GM23338 (cell line): Measurements from ENCODE around the gene TRIM36. TPM values are rescaled to one million over a fixed set of nuclear protein-coding genes. Genes with fewer than 3 reads are reported as not detected.

ENCODE experiments used
- ATAC-seq: fragments of 200-7000 bp; cut with Tn5 transposase; 3 replicates; pipeline ENCODE4 v1.9.1; 2020
- DNase-seq: peaks from one replicate; pipeline ENCODE4 v3.0.0-alpha.2; 2015; ENCODE audit warnings: low spot score
- H2AFZ ChIP-seq: fragments of 200-600 bp; sonication (generic); 2 replicates; pipeline ENCODE4 v1.8.0; 2016; ENCODE audit warnings: antibody characterized with exemption, mild to moderate bottlenecking, moderate library complexity
- H3F3A ChIP-seq: fragments of 200-600 bp; sonication (generic); replicated peaks from 2 replicates; pipeline ENCODE4 v1.8.0; 2017; ENCODE audit warnings: antibody characterized with exemption, mixed run types, low read depth
- H3K27ac ChIP-seq: fragments of 200-600 bp; sonication (generic); 2 replicates; pipeline ENCODE4 v1.6.1; 2016; ENCODE audit warnings: low read depth
- H3K27me3 ChIP-seq: fragments of 200-600 bp; sonication (generic); 2 replicates; pipeline ENCODE4 v1.8.0; 2016; ENCODE audit warnings: mild to moderate bottlenecking, mixed run types, moderate library complexity; ENCODE audit not compliant: insufficient read depth
- H3K36me3 ChIP-seq: fragments of 200-600 bp; sonication (generic); 2 replicates; pipeline ENCODE4 v1.8.0; 2016; ENCODE audit warnings: mild to moderate bottlenecking; ENCODE audit not compliant: insufficient read depth
- H3K4me1 ChIP-seq: fragments of 200-600 bp; sonication (generic); 2 replicates; pipeline ENCODE4 v1.8.0; 2016; ENCODE audit warnings: mild to moderate bottlenecking, moderate library complexity; ENCODE audit not compliant: insufficient read depth
- H3K4me2 ChIP-seq: fragments of 200-600 bp; sonication (generic); 2 replicates; pipeline ENCODE4 v1.7.1; 2017; ENCODE audit warnings: mixed run types
- H3K4me3 ChIP-seq: fragments of 200-600 bp; sonication (generic); 2 replicates; pipeline ENCODE4 v1.6.1; 2016; ENCODE audit warnings: mixed run types
- H3K79me2 ChIP-seq: fragments of 200-600 bp; sonication (generic); replicated peaks from 2 replicates; pipeline ENCODE4 v1.8.0; 2017; ENCODE audit warnings: mild to moderate bottlenecking; ENCODE audit not compliant: insufficient read depth
- H3K9me2 ChIP-seq: fragments of 200-600 bp; sonication (generic); 2 replicates; pipeline ENCODE4 v1.8.0; 2017; ENCODE audit not compliant: insufficient read depth
- H4K20me1 ChIP-seq: fragments of 200-600 bp; sonication (generic); replicated peaks from 2 replicates; pipeline ENCODE4 v1.8.0; 2017; ENCODE audit warnings: mild to moderate bottlenecking; ENCODE audit not compliant: insufficient read depth
- H3K27ac Mint-ChIP-seq: 2 replicates; pipeline ENCODE4 v1.8.0; 2020; ENCODE audit warnings: inconsistent platforms, mild to moderate bottlenecking, moderate library complexity, mixed read lengths
- H3K27me3 Mint-ChIP-seq: 3 replicates; pipeline ENCODE4 v1.8.0; 2022; ENCODE audit warnings: low read depth, mild to moderate bottlenecking, moderate library complexity, mixed read lengths, inconsistent platforms; ENCODE audit not compliant: insufficient read depth, poor library complexity
- H3K36me3 Mint-ChIP-seq: 3 replicates; pipeline ENCODE4 v1.8.0; 2021; ENCODE audit warnings: low read depth, mild to moderate bottlenecking, inconsistent platforms, moderate library complexity, mixed read lengths
- H3K4me1 Mint-ChIP-seq: 3 replicates; pipeline ENCODE4 v1.8.0; 2020; ENCODE audit warnings: mild to moderate bottlenecking, inconsistent platforms, mixed read lengths
- H3K4me3 Mint-ChIP-seq: 3 replicates; pipeline ENCODE4 v1.8.0; 2021; ENCODE audit warnings: moderate library complexity, mild to moderate bottlenecking, inconsistent platforms, mixed read lengths
- H3K9me3 Mint-ChIP-seq: 3 replicates; pipeline ENCODE4 v1.8.0; 2020; ENCODE audit warnings: moderate library complexity, mild to moderate bottlenecking, inconsistent platforms, mixed read lengths
- CREB1 ChIP-seq: fragments of 250-450 bp; sonication (Bioruptor Pico); IDR thresholded peaks from 2 replicates; pipeline ENCODE4 v1.5.0; 2020; ENCODE audit warnings: low read depth, mild to moderate bottlenecking, moderate library complexity
- EZH2phosphoT487 ChIP-seq: fragments of 200-600 bp; sonication (generic); IDR thresholded peaks from one replicate; pipeline ENCODE4 v1.8.1; 2018; ENCODE audit warnings: antibody characterized with exemption; ENCODE audit not compliant: unreplicated experiment
- ZNF331 ChIP-seq: fragments of 250-450 bp; sonication (Bioruptor Pico); IDR thresholded peaks from 2 replicates; pipeline ENCODE4 v1.5.0; 2020; ENCODE audit warnings: low read depth, mild to moderate bottlenecking, moderate library complexity
- ZNF462 ChIP-seq: fragments of 250-450 bp; sonication (Bioruptor Pico); IDR thresholded peaks from 2 replicates; pipeline ENCODE4 v1.5.0; 2020; ENCODE audit warnings: mild to moderate bottlenecking, moderate library complexity
- polyA plus RNA-seq: library from polyadenylated mRNA; unstranded; fragments of >200 nt; fragmentation: Nextera tagmentation; extraction: Ambion mirVana; gene quantifications from 2 replicates; pipeline ENCODE4 v1.2.1, GENCODE V29; 2016
- total RNA-seq: library from RNA; depleted of rRNA; stranded (reverse); fragments of >200 nt; shearing (Covaris generic); gene quantifications from 2 replicates; pipeline ENCODE4 v1.2.3, GENCODE V29; 2014
- TF ChIP-seq, protein P1 (sequence below), 2 experiments: fragments of 200-600 bp in 1 of 2; sonication (generic) in 1 of 2; conservative IDR thresholded peaks; 2 replicates each; pipeline versions ENCODE4 v1.5.1 to v1.6.1; 2016 to 2017; ENCODE audit warnings: antibody characterized with exemption in 2 of 2, low read depth in 2 of 2, mild to moderate bottlenecking in 2 of 2, moderate library complexity in 1 of 2

The TRIM36 gene
- total and polyA plus RNA-seq, 2 experiments from 2014 or later = 4.4 to 14.1 TPM

- H4K20me1 ChIP-seq = no peaks in the 10 kb centered on the region
- DNase-seq (peak; percentile 76), ATAC-seq (peak; percentile 73)
- H3K4me3 ChIP-seq = no peak overlapping the region
- no peaks in the 10 kb centered on the region; the same call in 1 of the 3 replicates for H3K9me3 Mint-ChIP-seq
- H3K27ac Mint-ChIP-seq = no peak overlapping the region
- no peaks in the 10 kb centered on the region for H3K36me3 ChIP-seq
- H3K27ac ChIP-seq = no peak overlapping the region
- peak overlapping the region; percentile 13; the same call in 1 of the 2 replicates for H2AFZ ChIP-seq
- no peaks in the 10 kb centered on the region for H3K79me2 ChIP-seq
- H3K4me1 Mint-ChIP-seq = peaks cover 12% of the 10 kb centered on the region
- no peak overlapping the region for H3K4me2 ChIP-seq
- H3K4me3 Mint-ChIP-seq = no peak overlapping the region
- peaks cover 6% of the 10 kb centered on the region for H3K4me1 ChIP-seq
- H3F3A ChIP-seq = no peaks in the 10 kb centered on the region
- H3K36me3 Mint-ChIP-seq = 0 out of 3 replicates have a peak, but pooled peaks cover 3% of the 10 kb centered on the region
- no peaks in the 10 kb centered on the region for H3K27me3 ChIP-seq
- 0 out of 2 replicates have a peak, but pooled peaks cover 5% of the 10 kb centered on the region for H3K9me2 ChIP-seq
- TF ChIP-seq ZNF331 (CRISPR knock-in tag) (no peak), ZNF462 (CRISPR knock-in tag) (no peak), EZH2phosphoT487 (no peak), CREB1 (CRISPR knock-in tag) (no peak)
- TF ChIP-seq, protein P1, sequence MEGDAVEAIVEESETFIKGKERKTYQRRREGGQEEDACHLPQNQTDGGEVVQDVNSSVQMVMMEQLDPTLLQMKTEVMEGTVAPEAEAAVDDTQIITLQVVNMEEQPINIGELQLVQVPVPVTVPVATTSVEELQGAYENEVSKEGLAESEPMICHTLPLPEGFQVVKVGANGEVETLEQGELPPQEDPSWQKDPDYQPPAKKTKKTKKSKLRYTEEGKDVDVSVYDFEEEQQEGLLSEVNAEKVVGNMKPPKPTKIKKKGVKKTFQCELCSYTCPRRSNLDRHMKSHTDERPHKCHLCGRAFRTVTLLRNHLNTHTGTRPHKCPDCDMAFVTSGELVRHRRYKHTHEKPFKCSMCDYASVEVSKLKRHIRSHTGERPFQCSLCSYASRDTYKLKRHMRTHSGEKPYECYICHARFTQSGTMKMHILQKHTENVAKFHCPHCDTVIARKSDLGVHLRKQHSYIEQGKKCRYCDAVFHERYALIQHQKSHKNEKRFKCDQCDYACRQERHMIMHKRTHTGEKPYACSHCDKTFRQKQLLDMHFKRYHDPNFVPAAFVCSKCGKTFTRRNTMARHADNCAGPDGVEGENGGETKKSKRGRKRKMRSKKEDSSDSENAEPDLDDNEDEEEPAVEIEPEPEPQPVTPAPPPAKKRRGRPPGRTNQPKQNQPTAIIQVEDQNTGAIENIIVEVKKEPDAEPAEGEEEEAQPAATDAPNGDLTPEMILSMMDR (conservative IDR thresholded peaks at IDR 0.05; ENCODE audit: low read depth in 2 of 2) = peak; percentile 86 to 92
- H3K27me3 Mint-ChIP-seq = no peaks in the 10 kb centered on the region
These were observed 71.5 kb downstream of the TRIM36 start for GRCh38 chr5:115098041-115098702.
